ENCODE measurements around the gene SLC30A5.
"Not testable (repeated sequence)": the region's sequence is repeated elsewhere in the genome, so short reads cannot be mapped to it uniquely, and the experiment has no call there.

Gene SLC30A5

GRCh38 chr5:69140827-69141226 lies 47.0 kb downstream of the SLC30A5 start:
- no peak for DNase-seq (ENCODE audit: low read depth in 2 of 2)
- no peak for TF ChIP-seq CTCF (IDR thresholded peaks at IDR 0.05; ENCODE audit: low read depth, low read length)
- no peak overlapping the region for H3K4me3 ChIP-seq (replicated peaks in 1 of 2; ENCODE audit: low read depth in 2 of 2, low read length in 2 of 2)

GRCh38 chr5:69148576-69148975 lies 54.8 kb downstream of the SLC30A5 start:
- not testable (repeated sequence) for H3K4me3 ChIP-seq (replicated peaks in 1 of 2; ENCODE audit: low read depth in 2 of 2, low read length in 2 of 2); DNase-seq (ENCODE audit: low read depth in 2 of 2)

- no peak overlapping the region for H3K4me3 ChIP-seq (replicated peaks in 1 of 2; ENCODE audit: low read depth in 2 of 2, low read length in 2 of 2)
These were observed 55.3 kb downstream of the SLC30A5 start for GRCh38 chr5:69148981-69149675.

GRCh38 chr5:69149676-69150010 lies 55.8 kb downstream of the SLC30A5 start:
- no peak overlapping the region for H3K4me3 ChIP-seq (replicated peaks in 1 of 2; ENCODE audit: low read depth in 2 of 2, low read length in 2 of 2)
- TF ChIP-seq CTCF (IDR thresholded peaks at IDR 0.05; ENCODE audit: low read depth, low read length), result no peak
- DNase-seq (ENCODE audit: low read depth in 2 of 2), result no peak

More at GRCh38 chr5:69148981-69149675, 55.3 kb downstream of the SLC30A5 start:
- no peak for DNase-seq (ENCODE audit: low read depth in 2 of 2)
- TF ChIP-seq CTCF (IDR thresholded peaks at IDR 0.05; ENCODE audit: low read depth, low read length), result no peak

- H3K4me3 ChIP-seq (replicated peaks in 1 of 2; ENCODE audit: low read depth in 2 of 2, low read length in 2 of 2), result no peak overlapping the region
- no peak for DNase-seq (ENCODE audit: low read depth in 2 of 2)
- no peak for TF ChIP-seq CTCF (IDR thresholded peaks at IDR 0.05; ENCODE audit: low read depth, low read length)
These were observed 58.9 kb downstream of the SLC30A5 start for GRCh38 chr5:69152731-69153130.

- no peak for DNase-seq (ENCODE audit: low read depth in 2 of 2)
- H3K4me3 ChIP-seq (replicated peaks in 1 of 2; ENCODE audit: low read depth in 2 of 2, low read length in 2 of 2), result no peak overlapping the region
- TF ChIP-seq CTCF (IDR thresholded peaks at IDR 0.05; ENCODE audit: low read depth, low read length), result no peak
These were observed 62.6 kb downstream of the SLC30A5 start for GRCh38 chr5:69156456-69156855.

- no peak overlapping the region for H3K4me3 ChIP-seq (replicated peaks in 1 of 2; ENCODE audit: low read depth in 2 of 2, low read length in 2 of 2)
- no peak for TF ChIP-seq CTCF (IDR thresholded peaks at IDR 0.05; ENCODE audit: low read depth, low read length)
- no peak for DNase-seq (ENCODE audit: low read depth in 2 of 2)
These were observed 64.2 kb downstream of the SLC30A5 start for GRCh38 chr5:69158039-69158438.

Data from cardiac fibroblast (primary cell).